ENCODE data around the gene GPR31.

GPR31 gene

GRCh38 chr6:167106406-167106805 is 51.4 kb downstream of the GPR31 start:
- no peak for TF ChIP-seq POLR2A (IDR thresholded peaks at IDR 0.05; ENCODE audit: low read depth, low read length)
- no peak for TF ChIP-seq POLR2AphosphoS5 (IDR thresholded peaks at IDR 0.05; ENCODE audit: low read depth, low read length)
- no peak for TF ChIP-seq POU2F2 (IDR thresholded peaks at IDR 0.05; ENCODE audit: low read depth, low read length)
- no peak for TF ChIP-seq PAX5 (IDR thresholded peaks at IDR 0.05; ENCODE audit: insufficient read depth, low read length, severe bottlenecking)
- no peak for TF ChIP-seq TAF1 (IDR thresholded peaks at IDR 0.05; ENCODE audit: low read depth, low read length)
- TF ChIP-seq SPI1 (IDR thresholded peaks at IDR 0.05; ENCODE audit: low read depth, low read length) = no peak
- no peak for FAIRE-seq
- no peak for DNase-seq (ENCODE audit: insufficient read length, low spot score)

All from GM12891 (cell line).